Skeletal muscle cell (primary cell): Measurements from ENCODE around the gene CDK18.
"Not testable (repeated sequence)": the region's sequence is repeated elsewhere in the genome, so short reads cannot be mapped to it uniquely, and the experiment has no call there.

ENCODE experiments used
- DNase-seq: peaks from one replicate; pipeline ENCODE4 v3.0.0-alpha.2; 2010; ENCODE audit warnings: low read depth
- H3K4me3 ChIP-seq: 2 replicates; pipeline ENCODE4 v1.5.1; 2011; ENCODE audit warnings: low read depth, mild to moderate bottlenecking, control low read depth, low read length, moderate library complexity

The CDK18 gene

DNA sequence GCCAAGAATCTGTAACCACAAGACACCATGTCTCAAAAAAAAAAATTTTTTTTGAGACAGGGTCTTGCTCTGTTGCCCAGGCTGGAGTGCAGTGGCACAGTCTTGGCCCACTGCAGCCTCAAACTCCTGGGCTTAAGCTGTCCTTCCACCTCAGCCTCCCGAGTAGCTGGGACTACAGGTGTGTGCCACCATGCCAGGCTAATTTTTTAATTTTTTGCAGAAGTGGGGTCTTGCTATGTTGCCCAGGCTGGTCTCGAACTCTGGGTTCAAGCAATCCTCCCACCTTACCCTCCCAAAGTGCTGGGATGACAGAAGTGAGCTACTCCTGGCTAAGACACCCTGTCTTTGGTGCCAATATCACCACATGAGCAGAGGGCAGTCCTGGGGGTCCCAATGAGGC, 25.5 kb upstream of the CDK18 start:
- H3K4me3 ChIP-seq: not testable (repeated sequence)

DNA sequence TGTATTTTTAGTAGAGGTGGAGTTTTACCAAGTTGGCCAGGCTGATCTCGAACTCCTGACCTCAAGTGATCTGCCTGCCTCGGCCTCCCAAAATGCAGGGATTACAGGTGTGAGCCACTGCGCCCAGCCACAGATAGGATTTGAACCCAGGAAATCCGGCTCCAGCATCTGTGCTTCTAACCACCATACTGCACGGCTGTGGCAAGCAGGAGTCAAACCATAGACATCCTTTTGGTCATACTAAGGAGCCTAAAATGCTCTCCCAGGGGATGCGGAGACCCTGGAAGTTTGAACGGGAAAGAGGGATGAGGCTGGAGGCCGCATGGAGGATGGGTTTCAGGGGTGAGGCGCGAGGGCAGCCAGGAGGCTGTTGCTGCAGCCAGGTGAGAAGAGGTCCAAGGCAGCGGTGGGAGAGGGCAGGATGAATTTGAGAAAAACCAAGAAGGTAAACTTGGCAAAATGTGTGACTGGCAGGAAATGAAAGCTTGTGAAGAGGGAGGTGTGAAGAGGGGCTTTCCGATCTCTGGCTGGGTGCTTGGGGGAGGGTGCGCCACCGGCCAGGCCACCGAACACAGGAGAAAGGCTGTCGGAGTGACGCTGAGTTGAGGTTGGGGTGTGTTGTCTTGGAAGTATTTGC, 24.0 kb upstream of the CDK18 start:
- no peak overlapping the region for H3K4me3 ChIP-seq
- no peak for DNase-seq

More for the DNA sequence above, 25.5 kb upstream of the CDK18 start:
- DNase-seq: not testable (repeated sequence)

DNA sequence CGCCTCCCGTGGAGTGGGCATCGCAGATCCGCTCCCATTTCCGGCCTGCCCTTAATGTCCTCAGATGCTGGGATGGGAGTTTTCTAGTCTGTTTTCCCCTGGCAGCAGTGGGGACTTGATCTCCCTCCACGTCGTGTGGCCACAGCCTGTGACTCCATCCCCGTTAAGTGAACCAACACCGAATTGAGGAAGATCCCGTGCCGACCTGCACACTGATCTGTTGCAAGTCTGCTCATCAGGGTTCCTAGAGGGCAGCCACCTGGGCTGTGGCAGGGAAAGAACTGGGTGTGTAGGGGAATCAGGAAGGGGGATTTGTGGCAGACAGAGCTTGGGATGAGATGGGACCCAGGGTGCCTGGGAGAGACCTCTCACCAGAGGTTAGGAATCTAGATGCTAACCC, 23.3 kb upstream of the CDK18 start:
- H3K4me3 ChIP-seq: no peak overlapping the region
- no peak for DNase-seq

DNA sequence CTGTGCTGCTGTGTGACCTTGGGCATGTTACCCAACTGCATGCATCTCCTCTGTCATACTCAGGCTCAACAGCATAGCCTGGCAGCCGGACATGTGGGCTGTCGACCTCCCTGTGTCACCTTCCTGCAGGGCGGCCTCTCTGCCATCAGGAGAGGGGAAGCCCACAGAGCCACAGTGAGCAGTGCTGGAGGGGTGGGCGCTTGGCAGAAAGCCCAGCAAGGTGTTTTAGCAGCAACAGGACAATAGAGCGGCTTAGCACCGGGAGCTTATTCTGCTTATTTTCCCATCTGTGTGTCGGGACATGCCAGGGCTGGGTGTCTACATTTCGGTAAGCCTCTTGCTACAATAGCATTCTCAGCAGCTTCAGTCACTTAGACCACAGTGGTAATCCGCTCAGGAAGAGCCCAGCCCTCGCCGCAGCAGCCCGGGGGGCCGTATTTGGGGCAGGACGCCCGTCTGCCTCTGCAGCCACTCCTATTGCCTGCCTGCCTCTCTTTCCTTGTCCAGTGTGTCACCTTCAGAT, 22.8 kb upstream of the CDK18 start:
- H3K4me3 ChIP-seq: no peak overlapping the region
- no peak for DNase-seq

DNA sequence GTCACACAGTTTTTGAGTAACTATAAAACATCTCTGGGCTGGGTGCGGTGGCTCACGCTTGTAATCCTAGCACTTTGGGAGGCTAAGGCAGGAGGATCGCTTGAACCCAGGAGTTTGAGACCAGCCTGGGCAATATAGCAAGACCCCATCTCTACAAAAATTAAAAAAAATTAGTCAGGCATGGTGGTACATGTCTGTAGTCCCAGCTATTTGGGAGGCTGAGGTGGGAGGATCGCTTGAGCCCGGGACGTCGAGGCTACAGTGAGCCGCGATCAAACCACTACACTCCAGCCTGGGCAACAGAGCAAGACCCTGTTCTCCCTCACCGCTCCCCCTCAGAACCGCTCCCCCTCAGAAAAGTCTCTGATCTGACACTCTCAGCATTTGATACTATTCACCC, 21.9 kb upstream of the CDK18 start:
- not testable (repeated sequence) for H3K4me3 ChIP-seq, DNase-seq

DNA sequence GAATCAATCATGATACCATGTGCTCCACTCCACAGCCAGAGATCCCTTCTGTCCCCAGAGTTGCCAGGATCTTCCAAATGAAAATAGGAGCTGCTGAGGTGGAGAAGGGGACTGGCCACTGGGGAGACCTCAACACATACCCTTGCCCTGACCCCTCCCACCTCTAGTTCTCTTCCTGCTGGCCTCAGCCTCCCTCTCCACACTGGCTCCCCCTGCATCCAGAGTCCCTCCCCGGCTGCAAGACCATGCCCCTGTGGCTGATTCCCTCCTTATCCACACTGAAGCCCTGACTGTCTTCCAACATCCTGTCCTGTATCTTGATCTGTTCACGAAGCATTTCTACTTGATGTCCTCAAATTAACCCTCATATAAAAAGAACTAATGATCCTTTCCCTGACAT, 21.1 kb upstream of the CDK18 start:
- no peak for DNase-seq
- no peak overlapping the region for H3K4me3 ChIP-seq

DNA sequence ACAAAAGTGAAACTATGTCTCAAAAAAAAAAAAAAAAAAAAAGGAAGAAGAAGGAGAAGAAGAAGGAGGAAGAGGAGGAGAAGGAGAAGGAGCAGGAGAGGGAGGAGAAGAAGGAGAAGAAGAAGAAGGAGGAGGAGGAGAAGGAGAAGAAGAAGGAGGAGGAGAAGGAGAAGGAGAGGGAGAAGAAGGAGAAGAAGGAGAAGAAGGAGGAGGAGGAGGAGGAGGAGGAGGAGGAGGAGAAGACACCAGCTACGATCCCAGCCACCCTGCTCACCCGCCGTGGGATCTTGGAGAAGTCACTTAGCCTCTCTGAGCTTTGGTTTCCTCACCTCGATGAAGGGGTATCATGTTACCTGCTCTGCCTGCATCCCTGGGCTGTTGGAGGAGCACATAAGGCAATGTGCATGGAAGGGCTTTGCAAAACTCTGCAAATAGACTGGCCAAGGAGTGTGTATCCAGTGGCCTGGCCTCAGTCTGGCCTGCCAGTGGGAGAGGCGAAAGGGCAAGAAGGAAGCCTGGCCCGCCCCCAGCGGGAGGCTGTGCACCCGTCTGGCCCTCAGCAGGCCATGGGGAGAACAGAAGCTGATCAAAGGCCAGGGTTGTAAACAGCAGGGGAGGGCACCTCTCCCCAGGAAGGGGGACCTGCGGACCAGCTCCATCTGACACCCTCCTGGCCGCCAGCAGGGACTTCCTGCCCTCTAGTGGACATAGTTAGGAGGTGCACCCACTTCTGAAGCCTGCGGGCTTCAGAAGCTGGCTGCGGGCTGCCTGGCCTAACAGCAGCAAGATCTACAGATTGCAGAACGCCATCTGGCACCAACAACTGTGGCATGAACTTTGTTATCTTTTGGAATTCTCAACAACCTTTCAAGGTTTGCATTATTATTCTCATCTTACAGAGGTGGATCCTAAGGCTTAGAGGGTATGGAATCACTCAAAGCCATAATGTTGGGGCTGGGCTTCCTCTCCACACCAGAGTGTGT, 19.2 kb upstream of the CDK18 start:
- peak; percentile 15 for DNase-seq
- no peak overlapping the region for H3K4me3 ChIP-seq

DNA sequence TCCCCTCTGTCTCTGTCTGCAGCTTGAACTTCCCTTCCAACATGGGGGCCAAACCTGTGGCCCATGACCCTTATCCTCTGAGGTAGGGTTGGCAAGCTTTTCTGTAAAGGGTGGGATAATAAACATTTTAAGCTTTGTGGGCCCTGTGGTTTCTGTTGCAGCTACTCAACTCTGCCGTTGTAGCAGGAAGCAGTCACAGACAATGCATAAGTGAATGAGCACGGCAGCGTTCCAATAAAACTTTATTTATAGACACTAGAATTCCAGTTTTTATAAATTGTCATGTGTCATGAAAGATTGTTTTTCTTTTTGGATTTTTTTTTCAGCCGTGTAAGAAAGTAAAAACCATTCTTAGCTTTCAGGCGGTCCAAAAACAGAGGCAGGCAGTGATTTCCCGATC, 18.2 kb upstream of the CDK18 start:
- DNase-seq: no peak
- H3K4me3 ChIP-seq: no peak overlapping the region

DNA sequence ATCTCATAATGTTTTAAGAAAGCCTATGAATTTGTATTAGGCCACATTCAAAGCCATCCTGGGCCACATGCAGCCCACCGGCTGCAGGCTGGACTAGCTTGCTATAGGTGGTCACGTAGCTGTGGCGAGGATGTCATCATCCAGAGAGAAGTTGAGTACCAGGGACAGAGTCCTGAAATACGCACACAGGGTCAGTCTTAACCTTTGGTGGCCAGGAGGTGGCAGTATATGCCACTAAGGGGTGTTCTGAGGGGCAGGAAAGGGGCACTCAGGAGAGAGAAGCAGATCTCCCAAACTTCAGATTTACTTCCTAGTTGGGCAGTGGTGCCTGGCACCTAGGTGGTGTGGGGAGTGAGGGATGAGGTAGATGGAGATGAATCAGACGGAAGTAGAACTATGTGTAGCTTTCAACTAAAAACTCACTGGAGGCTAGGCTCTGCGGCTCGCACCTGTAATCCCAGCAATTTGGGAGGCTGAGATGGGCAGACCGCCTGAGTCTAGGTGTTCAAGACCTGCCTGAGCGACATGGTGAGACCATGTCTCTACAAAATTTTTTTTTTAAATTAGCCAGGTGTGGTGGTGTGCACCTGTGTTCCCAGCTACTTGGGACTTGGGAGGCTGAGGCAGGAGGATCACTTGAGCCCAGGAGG, 16.3 kb upstream of the CDK18 start:
- DNase-seq: no peak
- H3K4me3 ChIP-seq: no peak overlapping the region

DNA sequence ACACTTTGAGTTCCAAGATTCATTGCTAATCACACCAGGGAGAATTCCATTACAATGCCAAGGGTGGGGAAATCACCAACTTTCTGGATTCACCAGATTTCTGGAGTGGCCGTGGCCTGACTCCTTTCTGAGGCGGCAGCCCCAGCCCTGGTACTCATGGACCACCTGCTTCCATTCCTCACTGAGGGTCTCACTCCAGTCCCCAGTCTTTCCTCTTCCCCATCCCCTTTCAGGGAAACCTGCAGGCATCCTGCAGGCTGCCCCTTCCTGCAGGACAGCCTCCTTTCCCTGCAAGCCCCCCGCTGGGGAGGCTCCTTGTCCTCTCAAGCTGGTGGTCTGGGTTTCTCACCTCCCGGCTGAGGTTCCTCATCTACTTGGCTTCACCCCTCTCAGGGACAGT, 12.7 kb upstream of the CDK18 start:
- DNase-seq: no peak
- no peak overlapping the region for H3K4me3 ChIP-seq

DNA sequence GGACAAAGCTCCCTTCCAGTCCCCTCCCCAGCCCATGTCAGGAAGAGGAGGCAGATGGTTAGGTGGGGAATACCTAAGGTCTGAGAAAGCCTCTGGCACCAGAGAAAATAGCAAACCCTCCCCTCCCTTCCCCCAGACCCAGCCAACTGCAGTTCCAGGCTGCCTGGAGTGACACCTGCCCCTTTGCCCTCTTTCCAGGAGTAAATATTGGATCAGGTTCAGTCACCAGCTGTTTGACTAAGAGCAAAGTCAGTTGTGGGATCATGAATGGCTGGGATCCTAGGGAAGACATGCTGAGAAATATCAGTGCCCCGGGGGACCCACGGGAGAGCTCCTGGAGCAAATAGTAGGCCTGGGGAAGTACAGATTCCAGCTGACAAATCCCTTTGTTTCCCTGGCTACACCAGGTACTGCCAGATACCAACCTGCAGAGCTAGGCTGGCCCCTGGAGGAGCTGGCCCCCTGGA, 12.2 kb upstream of the CDK18 start:
- H3K4me3 ChIP-seq: no peak overlapping the region

DNA sequence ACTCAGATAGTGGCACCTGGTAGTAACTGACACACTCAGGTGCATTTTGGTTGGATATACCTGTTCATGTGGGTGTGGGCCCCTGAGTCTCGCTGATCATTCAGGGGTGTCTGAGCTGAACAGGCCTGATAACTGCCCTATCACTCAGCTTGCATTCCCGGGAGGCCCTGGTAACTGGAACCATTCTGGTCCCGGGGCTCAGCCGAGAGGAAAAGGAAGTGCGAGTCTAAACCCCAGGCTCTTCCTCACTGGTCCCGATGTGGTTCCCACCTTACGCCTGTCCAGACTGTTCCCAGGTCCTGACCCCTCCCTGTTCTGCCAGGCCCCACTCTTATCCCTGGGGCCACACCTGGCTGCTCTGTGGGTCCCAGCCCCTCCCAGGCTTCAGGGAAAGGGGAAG, 11.7 kb upstream of the CDK18 start:
- DNase-seq: no peak
- H3K4me3 ChIP-seq: no peak overlapping the region

More for the DNA sequence above, 12.2 kb upstream of the CDK18 start:
- DNase-seq: no peak

DNA sequence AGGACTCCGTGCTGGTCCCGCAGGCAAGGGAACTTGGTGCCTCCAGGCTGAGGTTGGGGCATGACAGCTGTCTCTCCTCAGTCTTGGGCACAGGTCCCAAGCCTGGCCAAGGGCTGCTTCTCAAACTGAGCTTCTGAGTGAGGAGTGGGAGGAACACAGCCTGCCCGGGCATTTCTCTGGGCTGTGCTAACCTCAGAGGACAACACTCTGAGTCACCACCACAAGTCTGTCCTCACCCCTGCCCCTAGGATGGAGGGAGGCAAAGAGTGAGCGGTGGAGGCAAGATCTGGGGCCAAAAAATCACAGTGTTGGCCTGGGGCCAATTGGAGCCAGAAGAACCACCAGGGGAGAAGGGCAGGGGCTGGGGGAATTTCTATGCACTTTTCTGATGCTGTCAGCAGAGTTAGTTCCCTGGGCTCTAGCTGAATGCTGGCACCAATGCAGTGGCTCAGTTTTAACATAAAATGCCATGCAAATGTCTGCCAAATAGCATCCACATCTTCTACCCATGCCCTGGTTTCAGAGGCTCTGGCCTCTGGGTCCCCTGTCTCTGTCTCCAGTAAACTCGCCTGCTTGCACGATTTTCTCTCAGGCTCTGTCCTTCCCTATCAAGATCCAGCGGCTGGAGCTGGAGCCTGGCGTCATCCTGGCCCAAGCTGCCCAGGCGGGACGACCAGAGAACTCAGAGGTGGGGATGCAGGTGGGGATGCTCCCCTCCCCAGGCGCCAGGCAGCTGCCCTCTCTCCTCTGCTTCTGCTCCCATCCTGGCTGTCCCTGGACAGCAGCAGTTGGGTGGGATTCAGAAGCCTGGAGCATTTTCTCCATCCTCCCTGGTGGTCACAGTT, 11.0 kb upstream of the CDK18 start:
- no peak overlapping the region for H3K4me3 ChIP-seq

DNA sequence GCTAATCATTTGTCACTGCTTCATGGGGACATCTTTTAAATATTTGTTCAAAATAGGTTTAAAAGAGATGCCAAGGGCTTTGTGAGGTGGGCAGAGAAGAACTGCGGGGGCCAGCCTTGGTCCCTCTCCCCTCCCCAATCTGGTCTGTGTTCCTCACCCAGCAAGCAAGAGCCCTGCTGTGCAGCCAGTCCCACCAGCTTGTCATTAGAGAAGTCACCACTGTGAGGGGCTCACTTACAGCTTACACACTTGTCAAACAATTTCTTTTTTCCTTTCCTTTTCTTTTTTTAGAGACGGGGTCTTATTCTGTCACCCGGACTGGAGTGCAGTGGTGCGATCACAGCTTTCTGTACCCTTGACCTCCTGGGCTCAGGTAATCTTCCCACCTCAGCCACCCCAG, 10.4 kb upstream of the CDK18 start:
- H3K4me3 ChIP-seq: no peak overlapping the region
- no peak for DNase-seq

More for the DNA sequence above, 11.0 kb upstream of the CDK18 start:
- peak; percentile 62 for DNase-seq

DNA sequence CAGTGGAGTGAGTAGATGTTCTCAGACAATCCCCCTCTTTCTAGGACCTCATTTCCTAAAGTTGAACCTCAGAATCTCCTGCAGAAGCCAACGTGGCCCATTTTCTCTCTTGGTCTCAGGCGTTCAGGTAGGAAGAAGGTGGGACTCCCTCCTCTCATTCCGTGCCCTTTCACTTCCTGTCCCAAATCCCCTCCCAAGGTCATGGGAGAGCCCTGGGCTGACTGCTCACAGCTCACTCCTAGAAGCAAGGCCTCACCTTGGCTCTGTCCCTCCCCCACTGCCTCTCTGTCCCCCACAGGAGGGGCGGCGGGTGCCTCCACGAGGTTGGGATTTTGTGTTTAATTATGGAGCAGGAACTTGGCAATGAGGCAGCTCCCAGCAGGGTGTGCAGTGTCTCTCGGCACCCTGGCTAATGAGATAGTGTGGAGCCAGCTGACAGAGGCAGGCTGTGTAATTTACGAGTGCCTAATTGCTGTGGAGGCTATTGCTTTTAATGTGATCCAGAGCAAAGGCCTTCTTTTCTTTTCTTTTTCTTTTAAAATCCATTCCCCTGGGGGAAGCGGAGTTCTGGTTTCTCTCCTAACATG, 9.1 kb upstream of the CDK18 start:
- DNase-seq: no peak
- H3K4me3 ChIP-seq: no peak overlapping the region

DNA sequence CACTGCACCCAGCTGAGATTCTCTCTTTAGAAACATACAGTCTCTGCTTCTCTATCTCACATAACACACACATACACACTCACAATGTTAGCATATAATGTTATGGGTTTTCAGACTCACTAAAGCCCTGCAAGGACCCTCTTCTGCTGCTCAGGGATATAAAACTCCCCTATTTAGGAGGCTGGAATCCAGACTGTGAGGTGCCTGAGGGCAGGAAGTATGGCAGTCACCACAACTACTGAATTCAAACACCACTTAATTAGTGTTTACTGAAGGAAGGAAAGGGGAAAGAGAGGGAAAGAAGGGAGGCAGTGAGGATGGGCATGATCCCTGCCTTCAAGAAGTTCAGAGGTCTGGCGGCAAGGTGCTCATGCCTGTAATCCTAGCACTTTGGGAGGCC, 7.8 kb upstream of the CDK18 start:
- no peak for DNase-seq
- H3K4me3 ChIP-seq: no peak overlapping the region

DNA sequence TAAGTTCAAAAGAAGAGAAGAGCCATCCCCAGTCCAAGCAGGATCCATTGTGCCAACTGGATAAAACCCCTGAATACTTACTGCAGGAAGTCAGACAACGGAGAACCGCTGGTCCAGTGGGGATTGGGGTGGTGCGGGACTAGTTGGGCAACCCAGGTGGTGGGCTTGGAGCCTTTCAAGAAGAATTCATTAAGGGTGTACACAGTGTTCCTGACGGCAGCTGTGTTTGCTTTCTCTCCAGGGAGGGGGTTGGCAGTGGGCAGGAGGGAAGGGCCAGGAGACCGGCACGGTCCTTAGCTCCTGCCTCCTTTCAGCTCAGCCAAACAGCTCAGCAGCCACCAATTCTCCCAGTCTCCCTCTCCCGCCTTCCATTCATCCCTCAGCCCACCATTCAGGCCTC, 7.1 kb upstream of the CDK18 start:
- no peak overlapping the region for H3K4me3 ChIP-seq
- no peak for DNase-seq

DNA sequence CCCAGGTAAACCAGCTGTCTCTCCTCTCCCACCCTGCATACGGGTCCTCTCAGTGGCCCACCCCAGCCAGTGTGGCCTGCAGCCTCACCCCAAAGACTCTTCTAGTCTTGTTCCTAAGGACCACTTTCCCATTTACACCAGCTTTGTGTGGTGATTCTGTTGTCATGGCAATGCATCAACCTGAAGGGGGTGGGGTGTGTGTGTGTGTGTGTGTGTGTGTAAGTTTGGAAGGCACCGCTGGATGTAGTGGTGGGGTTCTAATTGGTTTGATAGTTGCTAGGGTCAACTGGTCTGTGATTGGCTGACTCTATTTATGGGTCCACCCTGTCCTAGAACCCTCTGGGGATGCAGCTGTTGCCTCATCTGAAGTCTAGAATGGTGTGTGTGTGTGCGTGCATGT, 4.7 kb upstream of the CDK18 start:
- no peak overlapping the region for H3K4me3 ChIP-seq
- DNase-seq: no peak
